NCI-H69 (cell line): ENCODE data around the gene MAPRE2.
"Not testable (repeated sequence)": the region's sequence is repeated elsewhere in the genome, so short reads cannot be mapped to it uniquely, and the experiment has no call there.

Source experiments
- DNase-seq: peaks from one replicate; lab custom pipeline; 2025; lab: John Stamatoyannopoulos, UW

Gene MAPRE2

GRCh38 chr18:35091841-35092240, 50.6 kb downstream of the MAPRE2 start:
- DNase-seq = no peak

GRCh38 chr18:35095983-35096676, 54.9 kb downstream of the MAPRE2 start:
- DNase-seq = no peak

GRCh38 chr18:35096677-35097011, 55.4 kb downstream of the MAPRE2 start:
- no peak for DNase-seq

GRCh38 chr18:35097195-35097594, 56.0 kb downstream of the MAPRE2 start:
- no peak for DNase-seq

- no peak for DNase-seq
These were observed 56.5 kb downstream of the MAPRE2 start for GRCh38 chr18:35097763-35098162.

- DNase-seq = no peak
These were observed 58.7 kb downstream of the MAPRE2 start for GRCh38 chr18:35099911-35100310.

- no peak for DNase-seq
These were observed 63.3 kb downstream of the MAPRE2 start for GRCh38 chr18:35104391-35105051.

- DNase-seq = no peak
These were observed 65.0 kb downstream of the MAPRE2 start for GRCh38 chr18:35106013-35106844.

GRCh38 chr18:35106845-35107148, 65.6 kb downstream of the MAPRE2 start:
- no peak for DNase-seq

- no peak for DNase-seq
These were observed 66.0 kb downstream of the MAPRE2 start for GRCh38 chr18:35107216-35107615.

- not testable (repeated sequence) for DNase-seq
These were observed 66.9 kb downstream of the MAPRE2 start for GRCh38 chr18:35108088-35108487.

- no peak for DNase-seq
These were observed 68.8 kb downstream of the MAPRE2 start for GRCh38 chr18:35110059-35110458.

GRCh38 chr18:35110554-35111485, 69.6 kb downstream of the MAPRE2 start:
- peak; percentile 25 for DNase-seq

GRCh38 chr18:35112696-35113095, 71.5 kb downstream of the MAPRE2 start:
- no peak for DNase-seq

- no peak for DNase-seq
These were observed 73.1 kb downstream of the MAPRE2 start for GRCh38 chr18:35114305-35114704.

- peak; percentile 23 for DNase-seq
These were observed 75.6 kb downstream of the MAPRE2 start for GRCh38 chr18:35116784-35117318.

GRCh38 chr18:35117372-35117771, 76.2 kb downstream of the MAPRE2 start:
- DNase-seq = no peak

GRCh38 chr18:35117951-35118411, 76.8 kb downstream of the MAPRE2 start:
- DNase-seq = no peak

- no peak for DNase-seq
These were observed 77.4 kb downstream of the MAPRE2 start for GRCh38 chr18:35118641-35119040.

- DNase-seq = peak; percentile 51
These were observed 79.8 kb downstream of the MAPRE2 start for GRCh38 chr18:35121038-35121437.

GRCh38 chr18:35121531-35121930, 80.3 kb downstream of the MAPRE2 start:
- DNase-seq = peak; percentile 51
